Adrenal gland (tissue), 12 donors: ENCODE data around the gene EPS8L2. TPM values are rescaled to one million over a fixed set of nuclear protein-coding genes. Genes with fewer than 3 reads are reported as not detected.

Experiments used
- DNase-seq, 7 donors: peaks; one replicate each; pipeline ENCODE4 v3.0.0-alpha.2; 2019 to 2020
- H3K27ac ChIP-seq, 5 donors: fragments of 200-600 bp; sonication (generic) in 4 of 5; 1 replicate in 3 of 5; 2 replicates in 2 of 5; pipeline versions ENCODE4 v1.5.1 to v1.8.0; 2016 to 2020; ENCODE audit warnings: mild to moderate bottlenecking in 1 of 5
- H3K27me3 ChIP-seq: fragments of 200-600 bp; 2 replicates; pipeline ENCODE4 v1.8.0; 2021
- H3K36me3 ChIP-seq, 2 donors: fragments of 200-600 bp; replicated peaks in 1 of 2; 1 replicate in 1 of 2; 2 replicates in 1 of 2; pipeline versions ENCODE4 v1.5.1 to v1.8.0; 2018 to 2022
- H3K4me1 ChIP-seq, 2 donors: fragments of 200-600 bp; replicated peaks in 1 of 2; 1 replicate in 1 of 2; 2 replicates in 1 of 2; pipeline versions ENCODE4 v1.5.1 to v1.8.0; 2018 to 2021
- H3K4me3 ChIP-seq, 4 donors: fragments of 200-600 bp; sonication (generic) in 3 of 4; one replicate each; pipeline ENCODE4 v1.5.1; 2016 to 2018
- H3K9me3 ChIP-seq, 3 donors: fragments of 200-600 bp; sonication (generic) in 1 of 3; replicated peaks in 1 of 3; 1 replicate in 2 of 3; 2 replicates in 1 of 3; pipeline versions ENCODE4 v1.5.1 to v1.8.0; 2016 to 2021
- POLR2A ChIP-seq, 2 donors: fragments of 450-650 bp; IDR thresholded peaks; one replicate each; pipeline ENCODE4 v1.6.1; 2017; ENCODE audit warnings: antibody characterized with exemption in 2 of 2, mild to moderate bottlenecking in 2 of 2, moderate library complexity in 1 of 2
- WGBS, 4 donors: extraction: QIAGEN DNeasy Blood & Tissue Kit in 2 of 4; methylation state at CpG; one replicate each; pipeline versions ENCODE4 v1.1.5 to v1.1.7; 2013 to 2017; 5-methylcytosine and 5-hydroxymethylcytosine counted together
- intact Hi-C, 2 donors: fragments of 100-400 bp; cut with DNase I; formaldehyde crosslinking; loops; one replicate each; pipeline versions ENCODE4 v1.14.1 to v1.15.0; 2022 to 2023
- polyA plus RNA-seq, 3 donors: library from polyadenylated mRNA; stranded (reverse); fragments of 200-250 nt in 2 of 3; fragments of 350-450 nt in 1 of 3; fragmentation: Illumina TruSeq in 1 of 3; extraction: RNeasy Lipid Tissue Mini Kit (QIAGEN cat#74804) in 1 of 3; gene quantifications; one replicate each; pipeline ENCODE4 v1.2.3, GENCODE V29; 2013 to 2014
- total RNA-seq, 9 donors: library from RNA; depleted of rRNA in 4 of 9; stranded (reverse); fragments of >200 nt in 4 of 9; fragments of 120-200 nt in 1 of 9; fragmentation: NEBNext Ultra II Directional in 1 of 9; extraction: Animal tissue kit (Norgen Biotek cat#: 25700) in 1 of 9; gene quantifications; one replicate each; pipeline versions ENCODE4 v1.1.0 to v1.2.4, GENCODE V29; 2013 to 2023
- TF ChIP-seq, protein P1 (sequence below), 6 experiments: fragments of 450-650 bp in 4 of 6; fragments of 200-600 bp in 2 of 6; sonication (generic) in 1 of 6; IDR thresholded peaks; 1 replicate in 5 of 6; 2 replicates in 1 of 6; pipeline versions ENCODE4 v1.5.1 to v1.8.0; 2016 to 2021; ENCODE audit warnings: antibody characterized with exemption in 6 of 6, mild to moderate bottlenecking in 2 of 6, moderate library complexity in 1 of 6
- donor health status: healthy with polysubstance abuse.
- donor health status: Bipolar disorder and iron deficiency.
- donor health status: DM: yes; HTN: yes; CAD: no.
- donor health status: DM: no; HTN: no; CAD: no.
- donor health status: DM: no; HTN: no; CAD: no.
- donor health status: DM: yes; HTN: yes; CAD: no.

The EPS8L2 gene
- total and polyA plus RNA-seq, 12 donors: 2.7 to 57.7 (median 33.0) TPM

GRCh38 chr11:678297-678696 is 27.7 kb upstream of the EPS8L2 start:
- peaks cover 4 to 14% of the 10 kb centered on the region in 2 donors for H3K4me1 ChIP-seq
- intact Hi-C loops: no loop called here
- H3K4me3 ChIP-seq: no peak overlapping the region
- H3K9me3 ChIP-seq: no peaks in the 10 kb centered on the region
- H3K27ac ChIP-seq: no peak overlapping the region
- no peaks in the 10 kb centered on the region for H3K27me3 ChIP-seq
- DNase-seq: no peak
- peaks cover 0 to 47% of the 10 kb centered on the region in 2 donors for H3K36me3 ChIP-seq
- WGBS, 4 donors: 93 to 100% (median 95%) methylated on average over 3 of the region's 3 CpGs
- TF ChIP-seq POLR2A (IDR thresholded peaks at IDR 0.05): no peak

GRCh38 chr11:679271-680207 is 26.5 kb upstream of the EPS8L2 start:
- Histone ChIP-seq H3K27me3 (no peaks in the 10 kb centered on the region), H3K9me3 (no peaks in the 10 kb centered on the region), H3K4me1 (peaks cover 4 to 14% of the 10 kb centered on the region in 2 donors), H3K36me3 (peaks cover 0 to 46% of the 10 kb centered on the region in 2 donors), H3K27ac (peak overlapping the region in 3 of 5 donors; percentile 47 to 76 (median 56)), H3K4me3 (no peak overlapping the region)
- intact Hi-C loops: no loop called here
- 77 to 82% (median 82%) methylated on average over 30 to 36 of the region's 36 CpGs for WGBS, 4 donors
- no peak for TF ChIP-seq POLR2A (IDR thresholded peaks at IDR 0.05)
- TF ChIP-seq, protein P1, sequence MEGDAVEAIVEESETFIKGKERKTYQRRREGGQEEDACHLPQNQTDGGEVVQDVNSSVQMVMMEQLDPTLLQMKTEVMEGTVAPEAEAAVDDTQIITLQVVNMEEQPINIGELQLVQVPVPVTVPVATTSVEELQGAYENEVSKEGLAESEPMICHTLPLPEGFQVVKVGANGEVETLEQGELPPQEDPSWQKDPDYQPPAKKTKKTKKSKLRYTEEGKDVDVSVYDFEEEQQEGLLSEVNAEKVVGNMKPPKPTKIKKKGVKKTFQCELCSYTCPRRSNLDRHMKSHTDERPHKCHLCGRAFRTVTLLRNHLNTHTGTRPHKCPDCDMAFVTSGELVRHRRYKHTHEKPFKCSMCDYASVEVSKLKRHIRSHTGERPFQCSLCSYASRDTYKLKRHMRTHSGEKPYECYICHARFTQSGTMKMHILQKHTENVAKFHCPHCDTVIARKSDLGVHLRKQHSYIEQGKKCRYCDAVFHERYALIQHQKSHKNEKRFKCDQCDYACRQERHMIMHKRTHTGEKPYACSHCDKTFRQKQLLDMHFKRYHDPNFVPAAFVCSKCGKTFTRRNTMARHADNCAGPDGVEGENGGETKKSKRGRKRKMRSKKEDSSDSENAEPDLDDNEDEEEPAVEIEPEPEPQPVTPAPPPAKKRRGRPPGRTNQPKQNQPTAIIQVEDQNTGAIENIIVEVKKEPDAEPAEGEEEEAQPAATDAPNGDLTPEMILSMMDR (IDR thresholded peaks at IDR 0.05): no peak
- no peak for DNase-seq

DNA sequence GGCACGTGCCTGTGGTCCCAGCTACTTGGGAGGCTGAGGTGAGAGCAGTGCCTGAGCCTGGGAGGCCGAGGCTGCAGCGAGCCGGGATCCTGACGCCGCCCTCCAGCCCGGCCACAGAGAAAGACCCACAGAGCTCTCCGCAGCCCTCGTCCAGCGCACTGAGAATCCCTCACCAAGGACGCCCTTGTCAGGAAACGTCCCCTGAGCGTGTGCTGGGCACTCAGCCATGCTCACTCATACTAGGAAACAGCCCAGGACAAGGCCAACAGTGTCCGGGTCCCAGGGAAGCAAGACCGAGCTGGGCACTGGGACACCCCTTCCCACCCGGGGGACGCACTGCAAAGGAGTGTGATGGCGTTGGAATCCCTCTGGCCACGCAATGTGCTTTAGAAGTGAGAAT is 25.6 kb upstream of the EPS8L2 start:
- H3K4me1 ChIP-seq: peaks cover 4 to 14% of the 10 kb centered on the region in 2 donors
- H3K27ac ChIP-seq: peak overlapping the region in 3 of 5 donors; percentile 47 to 76 (median 56)
- TF ChIP-seq, protein P1 (IDR thresholded peaks at IDR 0.05): no peak
- TF ChIP-seq POLR2A (IDR thresholded peaks at IDR 0.05): peak in 1 of 2 donors; percentile 27
- 32 to 46% (median 38%) methylated on average over 8 to 19 of the region's 19 CpGs for WGBS, 4 donors
- peaks cover 0 to 52% of the 10 kb centered on the region in 2 donors for H3K36me3 ChIP-seq
- peak; percentile 68 to 87 (median 83) for DNase-seq
- no peak overlapping the region for H3K4me3 ChIP-seq
- H3K9me3 ChIP-seq: no peaks in the 10 kb centered on the region
- no peaks in the 10 kb centered on the region for H3K27me3 ChIP-seq
- intact Hi-C loops: no loop called here

DNA sequence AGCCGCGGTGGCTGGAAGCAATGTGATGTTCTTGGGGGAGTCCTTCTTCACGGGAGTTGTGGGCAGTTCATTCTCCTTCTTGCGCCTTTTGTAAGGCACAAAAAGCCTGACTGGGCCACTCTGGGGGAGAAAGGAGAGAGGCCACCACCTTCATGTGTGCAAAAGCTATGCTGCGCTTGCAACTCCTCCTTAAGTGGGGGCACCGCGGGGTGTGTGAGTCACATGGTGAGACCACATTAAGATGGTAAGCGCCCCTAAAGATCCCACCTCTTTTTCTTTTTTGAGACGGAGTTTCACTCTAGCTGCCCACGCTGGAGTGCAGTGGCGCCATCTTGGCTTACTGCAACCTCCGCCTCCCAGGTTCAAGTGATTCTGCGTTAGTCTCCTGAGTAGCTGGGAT is 25.1 kb upstream of the EPS8L2 start:
- Histone ChIP-seq H3K27ac (peak overlapping the region in 3 of 5 donors; percentile 47 to 76 (median 56)), H3K36me3 (peaks cover 0 to 57% of the 10 kb centered on the region in 2 donors), H3K4me1 (peaks cover 4 to 14% of the 10 kb centered on the region in 2 donors), H3K4me3 (no peak overlapping the region), H3K9me3 (no peaks in the 10 kb centered on the region), H3K27me3 (no peaks in the 10 kb centered on the region)
- DNase-seq: no peak
- TF ChIP-seq, protein P1 (IDR thresholded peaks at IDR 0.05): no peak
- TF ChIP-seq POLR2A (IDR thresholded peaks at IDR 0.05): no peak
- intact Hi-C loops: no loop called here
- 86 to 97% (median 91%) methylated on average over 6 to 13 of the region's 13 CpGs for WGBS, 4 donors
